ENCODE data around the gene PCDHA12. TPM values are rescaled to one million over a fixed set of nuclear protein-coding genes. Genes with fewer than 3 reads are reported as not detected.
"Not testable (repeated sequence)": the region's sequence is repeated elsewhere in the genome, so short reads cannot be mapped to it uniquely, and the experiment has no call there.

The PCDHA12 gene
- total RNA-seq, 1 donor from 2014 or later: 9.7 TPM

- TF ChIP-seq, protein P1, sequence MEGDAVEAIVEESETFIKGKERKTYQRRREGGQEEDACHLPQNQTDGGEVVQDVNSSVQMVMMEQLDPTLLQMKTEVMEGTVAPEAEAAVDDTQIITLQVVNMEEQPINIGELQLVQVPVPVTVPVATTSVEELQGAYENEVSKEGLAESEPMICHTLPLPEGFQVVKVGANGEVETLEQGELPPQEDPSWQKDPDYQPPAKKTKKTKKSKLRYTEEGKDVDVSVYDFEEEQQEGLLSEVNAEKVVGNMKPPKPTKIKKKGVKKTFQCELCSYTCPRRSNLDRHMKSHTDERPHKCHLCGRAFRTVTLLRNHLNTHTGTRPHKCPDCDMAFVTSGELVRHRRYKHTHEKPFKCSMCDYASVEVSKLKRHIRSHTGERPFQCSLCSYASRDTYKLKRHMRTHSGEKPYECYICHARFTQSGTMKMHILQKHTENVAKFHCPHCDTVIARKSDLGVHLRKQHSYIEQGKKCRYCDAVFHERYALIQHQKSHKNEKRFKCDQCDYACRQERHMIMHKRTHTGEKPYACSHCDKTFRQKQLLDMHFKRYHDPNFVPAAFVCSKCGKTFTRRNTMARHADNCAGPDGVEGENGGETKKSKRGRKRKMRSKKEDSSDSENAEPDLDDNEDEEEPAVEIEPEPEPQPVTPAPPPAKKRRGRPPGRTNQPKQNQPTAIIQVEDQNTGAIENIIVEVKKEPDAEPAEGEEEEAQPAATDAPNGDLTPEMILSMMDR (IDR thresholded peaks at IDR 0.05; ENCODE audit: unreplicated experiment): no peak
- Mint-ChIP-seq H3K4me3 (ENCODE audit: unreplicated experiment) (peak within 1 kb of the TSS; percentile 76), H3K27ac (ENCODE audit: unreplicated experiment) (no peak within 1 kb of the TSS), H3K36me3 (ENCODE audit: low read depth, unreplicated experiment) (peaks cover 8% of the 10 kb centered on the region), H3K4me1 (ENCODE audit: unreplicated experiment) (no peaks in the 10 kb centered on the region), H3K27me3 (ENCODE audit: unreplicated experiment) (peaks cover 3% of the 10 kb centered on the region), H3K9me3 (ENCODE audit: unreplicated experiment) (no peaks in the 10 kb centered on the region)
- no peak for DNase-seq (ENCODE audit: low spot score)
Measured at GRCh38 chr5:140833993-140834392, 41.1 kb upstream of the PCDHA12 start, which contains the start of gene PCDHA7. Gene PCDHA7 (plus strand): TSS chr5:140834269. CDS start chr5:140834384, 115 bp downstream.

- H3K27ac Mint-ChIP-seq (ENCODE audit: unreplicated experiment); DNase-seq (ENCODE audit: low spot score); H3K27me3 Mint-ChIP-seq (ENCODE audit: unreplicated experiment); H3K9me3 Mint-ChIP-seq (ENCODE audit: unreplicated experiment); H3K36me3 Mint-ChIP-seq (ENCODE audit: low read depth, unreplicated experiment); H3K4me1 Mint-ChIP-seq (ENCODE audit: unreplicated experiment): not testable (repeated sequence)
- peak overlapping the region; percentile 76 for H3K4me3 Mint-ChIP-seq (ENCODE audit: unreplicated experiment)
Measured at GRCh38 chr5:140834439-140835008, 40.6 kb upstream of the PCDHA12 start.

- Mint-ChIP-seq H3K27ac (ENCODE audit: unreplicated experiment) (no peak overlapping the region), H3K4me3 (ENCODE audit: unreplicated experiment) (no peak overlapping the region), H3K27me3 (ENCODE audit: unreplicated experiment) (peaks cover 3% of the 10 kb centered on the region), H3K4me1 (ENCODE audit: unreplicated experiment) (no peaks in the 10 kb centered on the region), H3K36me3 (ENCODE audit: low read depth, unreplicated experiment) (peaks cover 8% of the 10 kb centered on the region), H3K9me3 (ENCODE audit: unreplicated experiment) (no peaks in the 10 kb centered on the region)
- DNase-seq (ENCODE audit: low spot score): no peak
- TF ChIP-seq, protein P1 (IDR thresholded peaks at IDR 0.05; ENCODE audit: unreplicated experiment): no peak
Measured at GRCh38 chr5:140835622-140836510, 39.2 kb upstream of the PCDHA12 start.

GRCh38 chr5:140840978-140841962 is 33.8 kb upstream of the PCDHA12 start, which contains the start of gene PCDHA8:
Gene PCDHA8 (plus strand): TSS chr5:140841187. CDS start chr5:140841322, 135 bp downstream.
- TF ChIP-seq, protein P1 (IDR thresholded peaks at IDR 0.05; ENCODE audit: unreplicated experiment): peak; percentile 67
- H3K9me3 Mint-ChIP-seq (ENCODE audit: unreplicated experiment): no peaks in the 10 kb centered on the region
- H3K36me3 Mint-ChIP-seq (ENCODE audit: low read depth, unreplicated experiment): peaks cover 10% of the 10 kb centered on the region
- peak within 1 kb of the TSS; percentile 59 for H3K4me3 Mint-ChIP-seq (ENCODE audit: unreplicated experiment)
- DNase-seq (ENCODE audit: low spot score): peak; percentile 58
- H3K27ac Mint-ChIP-seq (ENCODE audit: unreplicated experiment): no peak within 1 kb of the TSS
- no peaks in the 10 kb centered on the region for H3K4me1 Mint-ChIP-seq (ENCODE audit: unreplicated experiment)
- H3K27me3 Mint-ChIP-seq (ENCODE audit: unreplicated experiment): peaks cover 3% of the 10 kb centered on the region

All from endothelial cell (in vitro differentiated cells).